ENCODE measurements around the gene ABI3.

ABI3 gene

DNA sequence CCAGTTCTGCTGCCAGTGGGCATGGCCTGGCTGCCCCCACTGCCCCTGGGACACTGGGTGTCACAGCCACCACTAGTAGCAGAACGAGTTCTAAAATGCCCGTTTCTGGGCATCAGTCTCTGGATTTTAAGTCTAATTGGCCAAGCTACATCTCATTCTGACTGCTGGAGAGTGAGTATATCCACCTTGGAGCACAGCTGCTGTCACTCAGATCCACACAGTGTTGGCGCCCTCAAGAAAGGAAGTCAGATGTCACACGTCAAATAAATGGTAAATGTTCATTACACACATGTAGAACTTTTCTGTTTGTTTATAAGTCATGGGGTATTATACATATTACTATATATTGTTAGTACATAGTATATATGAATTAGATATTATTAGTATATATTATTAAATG, 19.6 kb upstream of the ABI3 start:
- no peaks in the 10 kb centered on the region for H3K79me2 ChIP-seq (ENCODE audit: insufficient read depth, low read depth)
- H3K4me3 ChIP-seq (IDR thresholded peaks at IDR 0.05; ENCODE audit: insufficient read depth, low read depth, low read length) = no peak overlapping the region
- no peaks in the 10 kb centered on the region for H3K27me3 ChIP-seq (ENCODE audit: insufficient read depth, low read depth)
- peaks cover 10% of the 10 kb centered on the region for H3K4me1 ChIP-seq (ENCODE audit: low read depth, poor library complexity, severe bottlenecking)
- peak overlapping the region; percentile 35; the same call in 1 of the 2 replicates for H2AFZ ChIP-seq (ENCODE audit: low read depth)
- no peaks in the 10 kb centered on the region for H3K36me3 ChIP-seq (ENCODE audit: insufficient read depth)
- H3K4me2 ChIP-seq = peak overlapping the region; percentile 70
- H3K27ac ChIP-seq = peak overlapping the region; percentile 99; the same call in 1 of the 2 replicates
- no peaks in the 10 kb centered on the region for H4K20me1 ChIP-seq (ENCODE audit: insufficient read depth)
- no peak overlapping the region for H3K9ac ChIP-seq
- no peak for TF ChIP-seq CTCF (conservative IDR thresholded peaks at IDR 0.05; ENCODE audit: low read depth, low read length)

DNA sequence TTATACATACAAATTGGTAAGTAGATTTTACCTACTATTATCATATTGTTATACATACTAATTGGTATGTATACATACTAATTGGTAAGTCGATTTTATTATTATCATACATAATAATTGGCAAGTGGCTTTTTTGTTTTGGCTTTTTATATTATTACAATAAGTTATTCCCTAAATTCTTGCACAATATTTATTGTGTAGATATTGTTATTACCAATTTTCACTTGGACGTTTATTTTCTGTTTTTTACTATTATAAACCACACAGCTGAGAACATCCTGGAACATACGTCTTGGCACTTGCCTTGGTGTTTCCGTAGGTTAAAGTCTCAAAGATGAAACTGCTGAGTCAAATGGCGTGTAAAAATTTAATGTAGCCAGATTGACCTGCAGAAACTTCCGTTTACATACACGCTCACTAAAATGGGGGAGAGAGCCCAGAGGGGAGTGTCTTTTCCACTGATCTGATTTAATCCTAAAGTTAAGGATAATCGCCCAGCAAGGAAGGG, 19.0 kb upstream of the ABI3 start:
- no peak overlapping the region for H3K4me3 ChIP-seq (IDR thresholded peaks at IDR 0.05; ENCODE audit: insufficient read depth, low read depth, low read length)
- no peak for TF ChIP-seq CTCF (conservative IDR thresholded peaks at IDR 0.05; ENCODE audit: low read depth, low read length)
- H3K4me2 ChIP-seq = peak overlapping the region; percentile 70
- H3K27ac ChIP-seq = peak overlapping the region; percentile 99
- no peaks in the 10 kb centered on the region for H3K27me3 ChIP-seq (ENCODE audit: insufficient read depth, low read depth)
- H3K4me1 ChIP-seq (ENCODE audit: low read depth, poor library complexity, severe bottlenecking) = peaks cover 10% of the 10 kb centered on the region
- H3K36me3 ChIP-seq (ENCODE audit: insufficient read depth) = no peaks in the 10 kb centered on the region
- H4K20me1 ChIP-seq (ENCODE audit: insufficient read depth) = no peaks in the 10 kb centered on the region
- peak overlapping the region; percentile 68 for H2AFZ ChIP-seq (ENCODE audit: low read depth)
- peak overlapping the region; percentile 99 for H3K9ac ChIP-seq
- H3K79me2 ChIP-seq (ENCODE audit: insufficient read depth, low read depth) = no peaks in the 10 kb centered on the region

DNA sequence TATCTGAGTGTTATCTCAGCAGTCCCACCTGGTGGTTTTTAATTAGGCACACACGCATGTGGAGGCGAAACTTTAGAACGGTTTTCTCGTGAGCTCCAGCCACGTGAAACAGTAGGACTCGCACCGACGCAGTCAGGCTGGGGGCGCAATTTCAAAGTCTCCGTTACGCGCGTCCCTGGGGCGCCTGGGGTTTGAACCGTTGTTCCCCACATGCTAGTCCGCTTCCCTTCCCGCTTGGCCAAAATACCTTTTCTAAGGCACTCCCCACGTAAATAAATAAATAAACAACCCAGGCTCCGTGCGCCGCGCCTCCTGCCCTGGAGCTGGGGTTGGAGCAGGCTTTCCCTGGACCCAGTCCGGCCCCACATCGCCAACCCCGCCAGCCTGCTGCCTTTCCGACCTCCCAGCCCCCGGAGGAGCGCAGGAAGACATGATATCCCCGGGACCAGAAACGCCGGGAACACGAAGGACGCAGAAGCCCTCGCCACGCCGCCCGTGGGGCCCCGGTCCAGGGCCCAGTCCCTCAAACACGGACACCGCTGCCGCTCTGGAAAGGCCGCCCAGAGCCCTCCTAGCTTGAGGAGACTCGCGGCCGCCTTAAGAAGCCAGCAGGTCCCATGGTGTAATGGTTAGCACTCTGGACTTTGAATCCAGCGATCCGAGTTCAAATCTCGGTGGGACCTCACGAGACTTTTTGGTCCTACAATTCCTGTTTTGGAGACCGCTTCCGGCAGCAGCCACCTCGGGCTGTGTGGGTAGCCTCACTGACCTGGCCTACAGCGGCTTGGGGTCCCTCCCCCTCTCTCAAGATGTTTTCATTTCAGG, 18.4 kb upstream of the ABI3 start:
- H3K79me2 ChIP-seq (ENCODE audit: insufficient read depth, low read depth) = no peaks in the 10 kb centered on the region
- no peaks in the 10 kb centered on the region for H4K20me1 ChIP-seq (ENCODE audit: insufficient read depth)
- no peak overlapping the region for H3K4me3 ChIP-seq (IDR thresholded peaks at IDR 0.05; ENCODE audit: insufficient read depth, low read depth, low read length)
- H3K36me3 ChIP-seq (ENCODE audit: insufficient read depth) = no peaks in the 10 kb centered on the region
- peak overlapping the region; percentile 68 for H2AFZ ChIP-seq (ENCODE audit: low read depth)
- peak; percentile 60 for TF ChIP-seq CTCF (conservative IDR thresholded peaks at IDR 0.05; ENCODE audit: low read depth, low read length)
- H3K9ac ChIP-seq = peak overlapping the region; percentile 99
- peaks cover 10% of the 10 kb centered on the region for H3K4me1 ChIP-seq (ENCODE audit: low read depth, poor library complexity, severe bottlenecking)
- H3K27me3 ChIP-seq (ENCODE audit: insufficient read depth, low read depth) = no peaks in the 10 kb centered on the region
- H3K4me2 ChIP-seq = peak overlapping the region; percentile 70; the same call in 1 of the 2 replicates
- H3K27ac ChIP-seq = peak overlapping the region; percentile 99

DNA sequence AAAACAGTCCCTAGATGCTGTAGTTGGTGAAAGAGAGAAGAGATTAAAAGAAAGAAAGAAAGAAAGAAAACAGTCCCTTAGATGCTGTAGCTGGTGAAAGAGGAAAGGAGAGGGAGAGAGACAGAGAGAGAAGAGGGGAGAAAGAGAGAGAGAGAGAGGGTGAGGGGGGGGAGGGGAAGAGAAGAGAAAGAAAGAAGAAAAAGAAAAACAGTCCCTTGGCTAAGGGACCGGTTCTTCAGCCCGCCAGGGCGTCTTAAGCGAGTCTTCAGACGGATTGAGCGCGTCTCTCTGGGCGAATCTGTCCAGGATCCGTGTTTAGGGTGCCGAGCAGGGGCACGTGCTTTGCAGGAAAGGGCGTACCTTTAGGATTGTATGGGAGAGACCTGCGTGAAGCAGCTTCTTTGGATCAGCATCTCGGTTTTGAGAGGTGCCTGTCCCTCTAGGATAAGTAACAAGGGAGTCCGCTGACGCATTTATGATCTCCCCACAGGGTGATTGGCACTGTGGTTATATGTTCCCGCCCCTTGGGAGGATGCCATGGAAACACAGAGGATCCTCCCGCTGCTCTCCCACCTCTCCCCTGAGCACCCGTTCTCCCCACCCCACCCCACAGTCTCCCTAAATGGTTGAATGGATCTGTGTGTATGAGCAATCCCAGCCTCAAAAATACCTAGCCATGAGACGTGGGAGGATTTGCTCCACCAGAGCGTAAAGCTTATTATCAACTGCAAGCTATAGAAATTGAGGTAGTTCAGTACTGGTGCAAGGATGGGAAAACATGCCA, 16.8 kb upstream of the ABI3 start:
- Histone ChIP-seq H3K27ac (peak overlapping the region; percentile 99), H4K20me1 (ENCODE audit: insufficient read depth) (no peaks in the 10 kb centered on the region), H3K4me2 (peak overlapping the region; percentile 53), H3K79me2 (ENCODE audit: insufficient read depth, low read depth) (no peaks in the 10 kb centered on the region), H2AFZ (ENCODE audit: low read depth) (peak overlapping the region; percentile 68), H3K4me1 (ENCODE audit: low read depth, poor library complexity, severe bottlenecking) (peaks cover 10% of the 10 kb centered on the region), H3K36me3 (ENCODE audit: insufficient read depth) (no peaks in the 10 kb centered on the region), H3K4me3 (IDR thresholded peaks at IDR 0.05; ENCODE audit: insufficient read depth, low read depth, low read length) (no peak overlapping the region), H3K9ac (peak overlapping the region; percentile 99; the same call in 1 of the 2 replicates), H3K27me3 (ENCODE audit: insufficient read depth, low read depth) (no peaks in the 10 kb centered on the region)
- TF ChIP-seq CTCF (conservative IDR thresholded peaks at IDR 0.05; ENCODE audit: low read depth, low read length) = no peak

Data from KMS-11 (cell line).